SK-N-DZ (cell line): ENCODE data around the gene BCL7A.

Experiments
- DNase-seq: peaks from one replicate; pipeline ENCODE4 v3.0.0-alpha.2; 2015; ENCODE audit warnings: low spot score

The BCL7A gene

GRCh38 chr12:121996945-121997612 is 24.6 kb upstream of the BCL7A start:
- no peak for DNase-seq

- DNase-seq: no peak
Measured at GRCh38 chr12:122001466-122002209, 20.0 kb upstream of the BCL7A start.

- DNase-seq: no peak
Measured at GRCh38 chr12:122003651-122004611, 17.8 kb upstream of the BCL7A start.

GRCh38 chr12:122004633-122005071 is 17.0 kb upstream of the BCL7A start:
- no peak for DNase-seq

GRCh38 chr12:122005252-122005776 is 16.4 kb upstream of the BCL7A start:
- no peak for DNase-seq

- DNase-seq: no peak
Measured at GRCh38 chr12:122006186-122006926, 15.3 kb upstream of the BCL7A start.

GRCh38 chr12:122009741-122010140 is 11.9 kb upstream of the BCL7A start:
- no peak for DNase-seq

- no peak for DNase-seq
Measured at GRCh38 chr12:122012184-122012583, 9.5 kb upstream of the BCL7A start.

GRCh38 chr12:122013136-122013535 is 8.5 kb upstream of the BCL7A start:
- no peak for DNase-seq

GRCh38 chr12:122013791-122014590 is 7.7 kb upstream of the BCL7A start:
- no peak for DNase-seq

- DNase-seq: no peak
Measured at GRCh38 chr12:122014781-122015180, 6.9 kb upstream of the BCL7A start.

- no peak for DNase-seq
Measured at GRCh38 chr12:122018457-122018856, 3.2 kb upstream of the BCL7A start.

- no peak for DNase-seq
Measured at GRCh38 chr12:122018937-122019336, 2.7 kb upstream of the BCL7A start.

- no peak for DNase-seq
Measured at GRCh38 chr12:122020795-122021192, 890 bp upstream of the BCL7A start.

GRCh38 chr12:122021193-122021821 is 377 bp upstream of the BCL7A start:
- peak; percentile 56 for DNase-seq

GRCh38 chr12:122022393-122023338 is 982 bp downstream of the BCL7A start:
- DNase-seq: no peak

- peak; percentile 76 for DNase-seq
Measured at GRCh38 chr12:122023339-122024131, 1.9 kb downstream of the BCL7A start.
